GM12874 (cell line): ENCODE results near the gene PPOX.

ENCODE experiments used
- TF ChIP-seq, protein P1 (sequence below): IDR thresholded peaks from 2 replicates; pipeline ENCODE4 v1.5.1; 2011; ENCODE audit warnings: low read depth, mild to moderate bottlenecking, control low read depth, low read length, moderate library complexity; ENCODE audit not compliant: insufficient read depth

Gene PPOX

GRCh38 chr1:161200992-161201835 lies 35.0 kb downstream of the PPOX start:
- TF ChIP-seq, protein P1, sequence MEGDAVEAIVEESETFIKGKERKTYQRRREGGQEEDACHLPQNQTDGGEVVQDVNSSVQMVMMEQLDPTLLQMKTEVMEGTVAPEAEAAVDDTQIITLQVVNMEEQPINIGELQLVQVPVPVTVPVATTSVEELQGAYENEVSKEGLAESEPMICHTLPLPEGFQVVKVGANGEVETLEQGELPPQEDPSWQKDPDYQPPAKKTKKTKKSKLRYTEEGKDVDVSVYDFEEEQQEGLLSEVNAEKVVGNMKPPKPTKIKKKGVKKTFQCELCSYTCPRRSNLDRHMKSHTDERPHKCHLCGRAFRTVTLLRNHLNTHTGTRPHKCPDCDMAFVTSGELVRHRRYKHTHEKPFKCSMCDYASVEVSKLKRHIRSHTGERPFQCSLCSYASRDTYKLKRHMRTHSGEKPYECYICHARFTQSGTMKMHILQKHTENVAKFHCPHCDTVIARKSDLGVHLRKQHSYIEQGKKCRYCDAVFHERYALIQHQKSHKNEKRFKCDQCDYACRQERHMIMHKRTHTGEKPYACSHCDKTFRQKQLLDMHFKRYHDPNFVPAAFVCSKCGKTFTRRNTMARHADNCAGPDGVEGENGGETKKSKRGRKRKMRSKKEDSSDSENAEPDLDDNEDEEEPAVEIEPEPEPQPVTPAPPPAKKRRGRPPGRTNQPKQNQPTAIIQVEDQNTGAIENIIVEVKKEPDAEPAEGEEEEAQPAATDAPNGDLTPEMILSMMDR: no peak

GRCh38 chr1:161201836-161202712 lies 35.8 kb downstream of the PPOX start, which contains the start of gene NDUFS2:
Gene NDUFS2 (plus strand): TSS chr1:161202367. CDS start chr1:161202386, 19 bp downstream.
- TF ChIP-seq, protein P1: 0 out of 2 replicates have a peak, but pooled peaks have one; percentile 24

DNA sequence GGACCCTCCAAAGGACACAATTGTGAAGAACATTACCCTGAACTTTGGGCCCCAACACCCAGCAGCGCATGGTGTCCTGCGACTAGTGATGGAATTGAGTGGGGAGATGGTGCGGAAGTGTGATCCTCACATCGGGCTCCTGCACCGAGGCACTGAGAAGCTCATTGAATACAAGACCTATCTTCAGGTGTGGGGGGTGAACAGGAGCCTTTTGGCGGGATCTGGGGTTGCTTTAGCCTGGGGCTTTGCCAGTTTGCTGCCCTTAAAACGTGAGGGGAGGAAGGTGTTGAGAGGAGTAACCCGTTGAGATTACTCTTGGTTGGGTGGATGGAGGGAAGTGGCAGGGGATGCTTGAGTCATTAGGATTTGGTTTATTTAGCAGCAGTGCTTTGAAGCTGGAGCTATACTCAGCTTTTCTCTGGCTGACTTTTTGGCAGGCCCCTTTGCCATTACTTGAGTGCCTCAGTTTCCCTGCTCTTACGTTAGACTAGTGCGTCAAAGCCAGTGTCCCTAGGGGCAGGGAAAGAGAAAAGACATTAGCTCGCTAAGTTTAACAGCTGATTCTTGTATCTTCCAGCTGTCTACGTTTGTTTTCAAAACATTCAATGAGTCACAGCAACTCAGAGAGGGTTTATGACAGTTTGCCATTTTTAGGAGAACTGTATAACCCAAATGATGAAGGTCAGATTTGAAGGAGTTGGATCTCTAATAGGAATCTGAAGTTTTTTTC lies 40.4 kb downstream of the PPOX start:
- TF ChIP-seq, protein P1: no peak

DNA sequence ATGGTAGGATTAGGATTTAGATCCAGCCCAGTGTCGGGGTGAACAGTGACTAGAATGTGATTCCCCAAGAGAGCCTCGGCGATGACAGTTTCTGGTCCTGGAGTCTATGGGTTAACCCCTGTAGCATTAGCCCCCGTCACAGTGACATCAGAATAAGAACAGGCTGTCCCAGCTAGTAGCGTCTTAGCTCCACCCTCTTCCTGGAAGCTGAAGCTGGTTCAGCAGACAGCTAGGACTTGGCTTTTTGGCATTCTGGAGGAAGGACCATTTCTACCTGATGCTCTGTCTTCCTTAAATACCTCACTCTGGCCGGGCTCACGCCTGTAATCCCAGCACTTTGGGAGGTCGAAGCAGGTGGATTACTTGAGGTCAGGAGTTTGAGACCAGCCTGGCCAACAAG lies 40.9 kb downstream of the PPOX start:
- TF ChIP-seq, protein P1: no peak

- TF ChIP-seq, protein P1: peak; percentile 89
These were observed 43.7 kb downstream of the PPOX start for GRCh38 chr1:161209790-161210409.

- TF ChIP-seq, protein P1: no peak
These were observed 48.1 kb downstream of the PPOX start for GRCh38 chr1:161214369-161214768.
